Measurements from ENCODE around the gene FRMD6.

The FRMD6 gene

DNA sequence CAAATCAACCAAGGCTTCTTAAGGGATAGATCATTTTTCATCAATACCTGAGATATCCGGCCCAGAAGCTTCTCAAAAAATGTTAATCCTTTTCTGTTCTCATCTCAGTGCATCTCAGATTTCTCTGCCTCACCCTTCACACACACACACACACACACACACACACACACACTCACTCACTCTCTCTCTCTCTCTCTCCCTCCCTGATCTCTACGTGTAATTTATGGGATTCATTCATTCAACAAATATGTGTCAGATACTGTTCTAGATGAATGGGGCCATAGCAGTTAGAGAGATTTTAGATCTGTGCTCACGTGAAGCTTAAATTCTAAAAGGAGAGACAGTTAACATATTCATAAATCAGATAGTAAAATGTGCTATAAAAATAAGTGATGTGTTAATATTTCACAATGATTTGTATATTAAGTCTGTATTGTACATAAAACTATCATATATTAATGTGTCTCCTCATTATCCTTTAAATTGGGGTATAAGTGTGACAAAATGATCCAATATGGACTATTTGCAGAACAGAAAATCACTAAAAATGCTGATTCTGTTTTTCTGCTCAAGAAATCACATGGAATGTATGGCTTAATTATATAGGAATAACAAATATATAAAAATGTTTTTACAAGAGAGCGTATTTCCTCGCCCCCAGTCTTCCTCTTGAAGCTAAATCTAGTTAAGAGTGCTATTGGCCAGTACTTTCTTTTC is 7.3 kb upstream of the FRMD6 start:
- Histone ChIP-seq H3K36me3 (ENCODE audit: control insufficient read depth, insufficient read depth, low read length) (no peaks in the 10 kb centered on the region), H3K9ac (no peak overlapping the region), H3K27ac (no peak overlapping the region), H3K27me3 (ENCODE audit: control insufficient read depth, insufficient read depth, low read length) (no peaks in the 10 kb centered on the region), H3K4me2 (ENCODE audit: low read length) (no peak overlapping the region), H2AFZ (no peak overlapping the region), H3K9me3 (ENCODE audit: control insufficient read depth, low read length) (no peaks in the 10 kb centered on the region), H3K79me2 (no peaks in the 10 kb centered on the region), H3K4me1 (no peaks in the 10 kb centered on the region), H3K4me3 (ENCODE audit: low read depth, low read length) (no peak overlapping the region)
- TF ChIP-seq, protein P1, sequence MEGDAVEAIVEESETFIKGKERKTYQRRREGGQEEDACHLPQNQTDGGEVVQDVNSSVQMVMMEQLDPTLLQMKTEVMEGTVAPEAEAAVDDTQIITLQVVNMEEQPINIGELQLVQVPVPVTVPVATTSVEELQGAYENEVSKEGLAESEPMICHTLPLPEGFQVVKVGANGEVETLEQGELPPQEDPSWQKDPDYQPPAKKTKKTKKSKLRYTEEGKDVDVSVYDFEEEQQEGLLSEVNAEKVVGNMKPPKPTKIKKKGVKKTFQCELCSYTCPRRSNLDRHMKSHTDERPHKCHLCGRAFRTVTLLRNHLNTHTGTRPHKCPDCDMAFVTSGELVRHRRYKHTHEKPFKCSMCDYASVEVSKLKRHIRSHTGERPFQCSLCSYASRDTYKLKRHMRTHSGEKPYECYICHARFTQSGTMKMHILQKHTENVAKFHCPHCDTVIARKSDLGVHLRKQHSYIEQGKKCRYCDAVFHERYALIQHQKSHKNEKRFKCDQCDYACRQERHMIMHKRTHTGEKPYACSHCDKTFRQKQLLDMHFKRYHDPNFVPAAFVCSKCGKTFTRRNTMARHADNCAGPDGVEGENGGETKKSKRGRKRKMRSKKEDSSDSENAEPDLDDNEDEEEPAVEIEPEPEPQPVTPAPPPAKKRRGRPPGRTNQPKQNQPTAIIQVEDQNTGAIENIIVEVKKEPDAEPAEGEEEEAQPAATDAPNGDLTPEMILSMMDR (IDR thresholded peaks at IDR 0.05), result no peak

DNA sequence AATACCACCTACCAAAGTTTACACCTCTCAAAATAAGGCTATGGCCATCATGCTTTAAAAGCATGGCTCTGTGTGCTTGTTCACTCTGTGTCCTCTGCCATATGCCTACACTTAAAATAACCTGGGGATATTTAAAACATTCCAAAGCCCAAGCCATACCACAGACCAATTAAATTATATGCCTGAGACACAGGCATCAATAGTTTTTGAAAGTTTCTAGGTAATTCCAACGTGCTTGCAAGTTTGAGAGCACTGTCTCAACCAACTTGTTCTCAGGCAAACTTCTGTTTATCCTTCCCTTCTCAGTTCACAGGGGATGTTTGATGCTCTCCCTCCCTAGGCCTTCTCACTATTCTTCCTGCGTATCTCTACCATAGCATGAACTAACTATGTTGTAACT is 3.4 kb upstream of the FRMD6 start:
- TF ChIP-seq, protein P1 (IDR thresholded peaks at IDR 0.05), result no peak
- Histone ChIP-seq H2AFZ (no peak overlapping the region), H3K27me3 (ENCODE audit: control insufficient read depth, insufficient read depth, low read length) (no peaks in the 10 kb centered on the region)

DNA sequence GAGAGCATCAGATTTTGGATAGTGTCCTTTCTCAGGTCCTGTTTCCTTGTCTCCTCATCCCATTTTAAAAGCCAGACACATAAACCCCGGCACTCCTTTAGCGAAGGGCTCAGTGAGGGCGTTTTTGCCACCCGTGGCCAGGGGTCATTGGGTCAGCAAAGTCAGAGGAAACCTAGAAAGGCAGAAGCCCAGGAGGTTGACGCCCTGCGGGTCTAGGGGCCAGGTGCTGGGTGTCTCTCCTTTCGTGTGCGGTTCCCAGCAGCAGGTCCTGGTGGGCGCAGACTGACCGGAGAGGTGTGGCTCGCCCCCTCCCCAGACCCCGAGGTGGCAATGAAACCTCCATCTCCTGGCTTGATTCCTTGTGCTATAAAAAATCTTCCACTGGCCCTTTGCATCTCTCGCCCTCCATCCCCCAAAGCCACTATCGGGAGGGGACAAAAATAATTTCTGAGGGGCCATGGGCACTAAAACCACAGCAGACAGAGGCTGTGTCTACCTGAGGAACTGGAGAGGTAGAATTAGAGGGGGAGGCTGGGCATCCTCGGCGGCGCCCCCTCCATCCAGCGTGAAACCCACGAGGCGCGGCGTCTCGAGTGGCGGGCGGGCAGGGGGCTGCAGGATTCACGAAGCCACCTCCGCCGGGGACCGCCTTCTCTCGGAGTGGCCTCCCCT is 858 bp upstream of the FRMD6 start:
- TF ChIP-seq, protein P1 (IDR thresholded peaks at IDR 0.05), result no peak
- peaks cover 2% of the 10 kb centered on the region for H3K4me1 ChIP-seq

More for the DNA sequence above, 3.4 kb upstream of the FRMD6 start:
- H3K36me3 ChIP-seq (ENCODE audit: control insufficient read depth, insufficient read depth, low read length), result no peaks in the 10 kb centered on the region
- no peak overlapping the region for H3K9ac ChIP-seq
- no peaks in the 10 kb centered on the region for H3K4me1 ChIP-seq
- no peak overlapping the region for H3K27ac ChIP-seq
- no peak overlapping the region for H3K4me2 ChIP-seq (ENCODE audit: low read length)
- H3K4me3 ChIP-seq (ENCODE audit: low read depth, low read length), result no peak overlapping the region
- H3K79me2 ChIP-seq, result no peaks in the 10 kb centered on the region
- no peaks in the 10 kb centered on the region for H3K9me3 ChIP-seq (ENCODE audit: control insufficient read depth, low read length)

DNA sequence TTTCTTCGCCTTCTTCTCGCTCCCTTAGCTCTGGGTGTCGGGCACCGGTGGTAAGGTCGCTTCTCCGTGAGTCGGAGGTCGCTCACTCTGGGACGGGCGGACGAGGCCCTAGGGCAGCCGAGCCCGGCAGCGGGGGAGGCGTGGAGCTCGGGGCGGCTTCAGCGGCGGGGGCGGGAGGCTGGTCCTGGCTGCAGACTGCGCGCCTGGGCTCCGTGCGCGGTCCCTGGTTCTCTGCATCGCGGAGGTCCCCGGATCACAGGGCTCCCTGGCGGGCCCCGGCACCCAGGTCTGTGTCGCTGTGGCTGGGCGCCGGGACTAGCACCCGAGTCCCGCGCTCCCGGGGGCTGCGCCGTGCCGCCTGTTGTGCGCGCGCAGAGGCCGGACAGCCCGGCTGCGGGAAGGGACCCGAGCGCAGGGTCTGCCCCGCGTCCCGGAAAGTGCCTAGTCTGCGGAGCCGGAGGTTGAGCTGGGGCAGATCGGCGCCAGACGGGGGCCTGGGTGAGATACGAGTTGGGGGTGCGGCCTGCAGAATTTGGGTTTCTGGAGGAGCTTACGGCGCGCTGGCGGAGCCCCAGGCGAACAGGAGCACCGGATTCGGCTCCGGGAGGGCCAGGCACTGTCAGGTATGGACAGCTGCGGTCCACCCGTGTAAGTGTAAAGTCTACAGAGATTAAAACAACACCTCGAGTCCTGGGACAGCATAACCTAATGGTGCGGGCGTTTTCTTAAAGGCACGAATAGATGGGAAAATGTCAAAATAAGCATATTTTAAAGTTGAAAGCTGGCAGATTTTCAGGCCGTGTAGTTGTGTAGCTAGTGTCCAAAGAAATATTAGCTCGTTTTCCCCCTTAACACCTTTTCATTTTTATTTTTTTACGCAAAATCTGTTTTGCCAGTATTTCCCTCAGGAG is 713 bp downstream of the FRMD6 start:
- Histone ChIP-seq H3K79me2 (peaks cover 3% of the 10 kb centered on the region), H3K4me1 (peaks cover 2% of the 10 kb centered on the region), H3K27me3 (ENCODE audit: control insufficient read depth, insufficient read depth, low read length) (no peaks in the 10 kb centered on the region), H3K36me3 (ENCODE audit: control insufficient read depth, insufficient read depth, low read length) (no peaks in the 10 kb centered on the region), H3K4me2 (ENCODE audit: low read length) (peak overlapping the region; percentile 92), H3K4me3 (ENCODE audit: low read depth, low read length) (peak overlapping the region; percentile 75), H3K9me3 (ENCODE audit: control insufficient read depth, low read length) (no peaks in the 10 kb centered on the region), H3K27ac (peak overlapping the region; percentile 77), H2AFZ (peak overlapping the region; percentile 98), H3K9ac (peak overlapping the region; percentile 16)
- TF ChIP-seq, protein P1 (IDR thresholded peaks at IDR 0.05), result no peak

More for the DNA sequence above, 858 bp upstream of the FRMD6 start:
- Histone ChIP-seq H3K27me3 (ENCODE audit: control insufficient read depth, insufficient read depth, low read length) (no peaks in the 10 kb centered on the region), H3K9ac (peak overlapping the region; percentile 28), H3K79me2 (no peaks in the 10 kb centered on the region), H3K36me3 (ENCODE audit: control insufficient read depth, insufficient read depth, low read length) (no peaks in the 10 kb centered on the region), H3K4me2 (ENCODE audit: low read length) (peak overlapping the region; percentile 87), H3K27ac (peak overlapping the region; percentile 74), H3K9me3 (ENCODE audit: control insufficient read depth, low read length) (no peaks in the 10 kb centered on the region), H2AFZ (peak overlapping the region; percentile 90), H3K4me3 (ENCODE audit: low read depth, low read length) (peak overlapping the region; percentile 87)

Measured in parathyroid adenoma (tissue), 2 donors.